CD4-positive, alpha-beta memory T cell (primary cell): ENCODE measurements around the gene BRAF. TPM values are rescaled to one million over a fixed set of nuclear protein-coding genes. Genes with fewer than 3 reads are reported as not detected.

Experiments used
- CTCF ChIA-PET: fragments of 350-600 bp; sonication (Branson Sonifier 250); formaldehyde crosslinking; loops from one replicate; lab custom pipeline; 2021; ENCODE audit warnings: inconsistent platforms; ENCODE audit not compliant: partially characterized antibody; lab: Charles Lee
- POLR2A ChIA-PET: fragments of 350-600 bp; sonication (Branson Sonifier 250); formaldehyde crosslinking; loops from one replicate; lab custom pipeline; 2021; ENCODE audit not compliant: partially characterized antibody; lab: Charles Lee
- DNase-seq, 5 donors: peaks; one replicate each; pipeline versions ENCODE4 v3.0.0 to v3.0.0-alpha.2; 2020 to 2022; ENCODE audit warnings: mixed read lengths in 1 of 5
- H3K27ac ChIP-seq: one replicate; pipeline ENCODE4 v1.7.0; 2013; ENCODE audit warnings: low read depth, low read length
- H3K27me3 ChIP-seq: 2 replicates; pipeline ENCODE4 v1.7.0; 2013; ENCODE audit warnings: mild to moderate bottlenecking, low read length, moderate library complexity; ENCODE audit not compliant: insufficient read depth
- H3K36me3 ChIP-seq: 2 replicates; pipeline ENCODE4 v1.7.0; 2013; ENCODE audit warnings: mild to moderate bottlenecking, low read length, moderate library complexity; ENCODE audit not compliant: insufficient read depth
- H3K4me1 ChIP-seq: 2 replicates; pipeline ENCODE4 v1.7.0; 2013; ENCODE audit warnings: mild to moderate bottlenecking, low read length, moderate library complexity; ENCODE audit not compliant: insufficient read depth
- H3K4me3 ChIP-seq, 2 donors: one replicate each; pipeline ENCODE4 v1.7.0; 2013; ENCODE audit warnings: low read length in 2 of 2, mild to moderate bottlenecking in 1 of 2
- H3K9me3 ChIP-seq, 2 donors: one replicate each; pipeline ENCODE4 v1.7.0; 2013; ENCODE audit warnings: low read length in 2 of 2, control low read depth in 1 of 2; ENCODE audit not compliant: control insufficient read depth in 1 of 2
- H3K27ac Mint-ChIP-seq, 7 donors: one replicate each; pipeline ENCODE4 v1.8.0; 2020 to 2021; ENCODE audit warnings: mixed read lengths in 7 of 7, mild to moderate bottlenecking in 6 of 7, inconsistent platforms in 3 of 7, moderate library complexity in 3 of 7
- H3K27me3 Mint-ChIP-seq, 2 donors: one replicate each; pipeline ENCODE4 v1.8.0; 2020 to 2021; ENCODE audit warnings: mixed read lengths in 2 of 2
- H3K36me3 Mint-ChIP-seq, 2 donors: one replicate each; pipeline ENCODE4 v1.8.0; 2020 to 2021; ENCODE audit warnings: mixed read lengths in 2 of 2, inconsistent platforms in 1 of 2, mild to moderate bottlenecking in 1 of 2
- H3K4me1 Mint-ChIP-seq, 4 donors: one replicate each; pipeline ENCODE4 v1.8.0; 2020 to 2021; ENCODE audit warnings: mixed read lengths in 4 of 4, mild to moderate bottlenecking in 1 of 4
- H3K4me3 Mint-ChIP-seq, 8 donors: one replicate each; pipeline ENCODE4 v1.8.0; 2020 to 2021; ENCODE audit warnings: mixed read lengths in 8 of 8, mild to moderate bottlenecking in 7 of 8, moderate library complexity in 6 of 8, inconsistent platforms in 3 of 8
- H3K9me3 Mint-ChIP-seq, 8 donors: one replicate each; pipeline ENCODE4 v1.8.0; 2020 to 2021; ENCODE audit warnings: mixed read lengths in 8 of 8, mild to moderate bottlenecking in 5 of 8, inconsistent platforms in 3 of 8, moderate library complexity in 1 of 8
- intact Hi-C: fragments of 100-400 bp; cut with micrococcal nuclease; formaldehyde crosslinking; loops from one replicate; pipeline ENCODE4 v1.15.1; 2023
- polyA plus RNA-seq, 2 donors: library from polyadenylated mRNA; unstranded; fragments of 300-500 nt; fragmentation: Illumina TruSeq; gene quantifications; one replicate each; pipeline ENCODE4 v1.2.3, GENCODE V29; 2021
- total RNA-seq, 2 experiments: library from RNA; stranded (reverse); gene quantifications; one replicate each; pipeline ENCODE4 v1.2.3, GENCODE V29; 2021

The BRAF gene
- total and polyA plus RNA-seq, 4 experiments from 2014 or later: 10.0 to 52.5 (median 28.8) TPM

- Histone ChIP-seq H3K27me3 (no peaks in the 10 kb centered on the region), H3K4me3 (no peak overlapping the region), H3K4me1 (peaks cover 11% of the 10 kb centered on the region), H3K36me3 (no peaks in the 10 kb centered on the region), H3K9me3 (no peaks in the 10 kb centered on the region), H3K27ac (no peak overlapping the region)
- no peak for DNase-seq
- Mint-ChIP-seq H3K27ac (peak overlapping the region in 3 of 7 donors; percentile 17 to 44 (median 24)), H3K9me3 (peaks cover 0 to 4% (median 0%) of the 10 kb centered on the region in 8 donors), H3K36me3 (peaks cover 7 to 14% of the 10 kb centered on the region in 2 donors), H3K27me3 (no peaks in the 10 kb centered on the region), H3K4me1 (peaks cover 35 to 61% (median 47%) of the 10 kb centered on the region in 4 donors), H3K4me3 (peak overlapping the region in 1 of 8 donors; percentile 25)
- intact Hi-C loops: no loop called here
- CTCF ChIA-PET: interaction anchor here (0.6 to 1.4 kb wide), 2 partner anchors 11 to 143 kb away, joined by 3 to 4 read pairs; no protein-coding TSS in a partner anchor
- POLR2A ChIA-PET: no interaction called here
Observed at GRCh38 chr7:140881507-140882228, 43.1 kb downstream of the BRAF start.

DNA sequence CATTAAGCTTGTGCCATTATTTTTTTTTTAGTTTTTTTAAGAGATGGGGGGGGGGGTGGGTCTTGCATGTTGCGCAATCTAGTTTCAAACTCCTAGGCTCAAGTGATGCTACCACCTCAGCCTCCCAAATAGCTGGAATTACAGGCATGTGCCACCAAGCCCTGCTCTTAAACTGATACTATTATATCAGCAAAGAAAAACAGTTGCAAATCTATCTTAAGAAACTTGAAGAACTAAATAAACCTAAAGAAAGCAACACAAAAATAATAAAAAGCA is 47.5 kb downstream of the BRAF start:
- H3K27ac Mint-ChIP-seq: no peak overlapping the region
- no peak overlapping the region for H3K4me3 ChIP-seq

DNA sequence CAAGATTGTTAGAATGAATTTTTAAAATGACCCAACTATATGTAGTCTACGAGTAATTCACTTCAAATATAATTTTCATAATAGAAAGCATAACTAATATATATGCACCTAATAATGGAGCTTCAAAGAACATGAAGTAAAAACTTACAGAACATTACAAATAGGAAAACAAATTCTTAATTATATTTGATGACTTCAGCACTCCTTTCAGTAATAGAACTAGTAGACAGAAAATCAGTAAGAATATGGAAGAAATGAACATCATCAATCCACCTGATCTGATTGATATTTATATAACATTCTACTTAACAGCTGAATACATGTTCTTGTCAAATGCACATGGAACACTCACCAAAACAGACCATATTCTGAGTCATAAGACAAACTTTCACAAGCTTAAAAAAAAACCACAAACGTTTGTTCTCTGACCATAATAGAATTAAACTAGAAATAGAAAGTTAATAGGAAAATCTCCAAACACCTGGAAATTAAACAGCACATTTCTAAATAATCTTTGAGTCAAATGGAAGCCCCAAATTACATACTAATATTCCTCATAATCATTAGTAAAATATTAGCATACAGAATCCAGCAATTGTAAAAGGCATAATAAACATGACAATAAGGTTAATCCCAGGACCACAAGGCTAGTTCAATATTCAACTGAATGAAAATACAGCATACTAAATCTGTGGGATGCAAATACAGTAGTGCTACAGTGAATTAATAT is 48.0 kb downstream of the BRAF start:
- Mint-ChIP-seq H3K36me3 (peaks cover 16 to 26% of the 10 kb centered on the region in 2 donors), H3K4me3 (peak overlapping the region in 2 of 8 donors; percentile 13 to 17), H3K9me3 (peaks cover 0 to 4% (median 0%) of the 10 kb centered on the region in 8 donors), H3K27me3 (no peaks in the 10 kb centered on the region), H3K27ac (no peak overlapping the region), H3K4me1 (peaks cover 33 to 61% (median 51%) of the 10 kb centered on the region in 4 donors)
- no peak overlapping the region for H3K27ac ChIP-seq
- H3K9me3 ChIP-seq: no peaks in the 10 kb centered on the region
- no peak for DNase-seq
- no peaks in the 10 kb centered on the region for H3K36me3 ChIP-seq
- intact Hi-C loops: no loop called here
- no peaks in the 10 kb centered on the region for H3K27me3 ChIP-seq
- ChIA-PET POLR2A (no interaction called here), CTCF (interaction anchor here (0.9 kb wide), 1 partner anchor 135 kb away, joined by 4 read pairs; no protein-coding TSS in a partner anchor)
- H3K4me1 ChIP-seq: peaks cover 16% of the 10 kb centered on the region
- no peak overlapping the region for H3K4me3 ChIP-seq

More for the DNA sequence above, 47.5 kb downstream of the BRAF start:
- DNase-seq: no peak
- Mint-ChIP-seq H3K27me3 (no peaks in the 10 kb centered on the region), H3K9me3 (peaks cover 0 to 4% (median 0%) of the 10 kb centered on the region in 8 donors), H3K4me1 (peaks cover 34 to 62% (median 51%) of the 10 kb centered on the region in 4 donors), H3K36me3 (peaks cover 16 to 26% of the 10 kb centered on the region in 2 donors), H3K4me3 (peak overlapping the region in 2 of 8 donors; percentile 31 to 36)
- ChIA-PET POLR2A (no interaction called here), CTCF (interaction anchor here (0.9 kb wide), 1 partner anchor 134 kb away, joined by 4 read pairs; no protein-coding TSS in a partner anchor)
- intact Hi-C loops: no loop called here
- Histone ChIP-seq H3K9me3 (no peaks in the 10 kb centered on the region), H3K36me3 (no peaks in the 10 kb centered on the region), H3K27me3 (no peaks in the 10 kb centered on the region), H3K4me1 (peaks cover 19% of the 10 kb centered on the region), H3K27ac (no peak overlapping the region)

DNA sequence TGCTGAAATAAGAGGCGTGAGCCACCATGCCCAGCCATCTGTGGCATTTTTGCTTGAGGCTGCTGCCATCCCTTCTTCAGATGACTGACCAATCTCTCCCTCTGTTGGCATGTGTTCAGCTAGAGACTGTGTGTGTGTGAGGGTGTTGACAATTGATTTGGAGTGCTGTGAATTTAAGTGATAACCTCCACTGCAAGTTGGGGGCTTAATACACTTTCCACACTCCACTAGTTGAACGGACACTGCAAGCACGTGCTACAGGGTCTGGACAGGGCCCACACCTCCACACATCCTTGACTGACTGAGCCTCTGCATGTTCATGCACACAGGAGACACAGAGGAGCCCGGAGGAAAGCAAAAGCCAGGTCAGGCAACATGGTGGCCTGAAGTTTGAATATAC is 51.3 kb downstream of the BRAF start:
- H3K4me3 Mint-ChIP-seq: peak overlapping the region in 1 of 8 donors; percentile 35
- ChIA-PET POLR2A (no interaction called here), CTCF (no interaction called here)
- H3K36me3 Mint-ChIP-seq: peaks cover 16 to 20% of the 10 kb centered on the region in 2 donors
- Histone ChIP-seq H3K27ac (no peak overlapping the region), H3K27me3 (no peaks in the 10 kb centered on the region), H3K4me1 (peaks cover 13% of the 10 kb centered on the region), H3K36me3 (no peaks in the 10 kb centered on the region), H3K9me3 (no peaks in the 10 kb centered on the region), H3K4me3 (no peak overlapping the region)
- peaks cover 37 to 67% (median 55%) of the 10 kb centered on the region in 4 donors for H3K4me1 Mint-ChIP-seq
- peaks cover 0 to 3% (median 0%) of the 10 kb centered on the region in 8 donors for H3K9me3 Mint-ChIP-seq
- peak overlapping the region in 1 of 7 donors; percentile 13 for H3K27ac Mint-ChIP-seq
- H3K27me3 Mint-ChIP-seq: no peaks in the 10 kb centered on the region
- intact Hi-C loops: no loop called here
- DNase-seq: no peak

DNA sequence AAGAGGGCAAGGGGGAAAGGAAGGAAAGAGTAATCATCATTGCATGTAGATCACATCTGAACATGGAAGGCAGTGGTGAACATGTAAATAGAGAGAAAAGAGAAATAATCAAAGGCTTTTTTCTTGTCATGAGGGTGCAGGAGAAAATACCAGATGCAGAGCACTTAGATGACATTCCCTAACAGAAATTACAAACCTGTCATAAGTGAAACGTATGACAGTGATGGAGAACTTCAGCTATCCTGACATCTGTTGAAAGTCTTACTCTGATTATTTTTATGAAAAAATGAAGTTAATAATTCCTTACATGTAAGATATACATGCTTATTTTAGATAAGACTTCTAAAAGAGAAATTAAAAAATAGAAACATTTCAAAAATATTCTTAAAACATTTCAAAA is 54.7 kb downstream of the BRAF start:
- Histone ChIP-seq H3K4me3 (no peak overlapping the region), H3K9me3 (no peaks in the 10 kb centered on the region), H3K36me3 (no peaks in the 10 kb centered on the region), H3K4me1 (no peaks in the 10 kb centered on the region), H3K27me3 (no peaks in the 10 kb centered on the region), H3K27ac (no peak overlapping the region)
- Mint-ChIP-seq H3K9me3 (peaks cover 0 to 1% (median 0%) of the 10 kb centered on the region in 8 donors), H3K27me3 (no peaks in the 10 kb centered on the region), H3K4me3 (peak overlapping the region in 1 of 8 donors; percentile 35), H3K4me1 (peaks cover 31 to 64% (median 43%) of the 10 kb centered on the region in 4 donors), H3K27ac (peak overlapping the region in 1 of 7 donors; percentile 54), H3K36me3 (peaks cover 17 to 19% of the 10 kb centered on the region in 2 donors)
- CTCF ChIA-PET: no interaction called here
- POLR2A ChIA-PET: no interaction called here
- no peak for DNase-seq
- intact Hi-C loops: no loop called here

DNA sequence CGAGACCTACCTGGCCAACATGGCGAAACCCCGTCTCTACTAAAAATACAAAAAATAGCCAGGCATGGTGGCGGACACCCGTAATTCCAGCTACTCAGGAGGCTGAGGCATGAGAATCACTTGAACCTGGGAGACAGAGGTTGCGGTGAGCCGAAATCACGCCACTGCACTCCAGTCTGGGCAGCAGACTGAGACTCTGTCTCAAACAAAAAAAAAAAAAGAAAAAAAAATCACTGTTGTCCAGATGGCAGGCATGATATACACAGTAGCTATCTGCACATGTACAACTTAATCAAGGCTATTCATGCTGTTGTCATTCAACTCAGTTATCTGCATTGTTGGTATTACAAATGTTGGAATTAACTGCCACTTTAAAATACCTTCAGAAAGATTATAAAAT is 55.3 kb downstream of the BRAF start:
- Mint-ChIP-seq H3K36me3 (peaks cover 15 to 20% of the 10 kb centered on the region in 2 donors), H3K9me3 (peaks cover 0 to 1% (median 0%) of the 10 kb centered on the region in 8 donors), H3K4me1 (peaks cover 35 to 64% (median 44%) of the 10 kb centered on the region in 4 donors), H3K4me3 (no peak overlapping the region), H3K27ac (no peak overlapping the region), H3K27me3 (no peaks in the 10 kb centered on the region)
- DNase-seq: no peak
- intact Hi-C loops: no loop called here
- Histone ChIP-seq H3K27ac (no peak overlapping the region), H3K4me1 (no peaks in the 10 kb centered on the region), H3K27me3 (no peaks in the 10 kb centered on the region), H3K4me3 (no peak overlapping the region), H3K9me3 (no peaks in the 10 kb centered on the region), H3K36me3 (no peaks in the 10 kb centered on the region)
- ChIA-PET CTCF (no interaction called here), POLR2A (no interaction called here)
